NCI-H2107 treated with DMSO at 0.1 percent for 48 hours (cell line): ENCODE measurements around the gene TAS1R1.

Source experiments
- DNase-seq: peaks from one replicate; lab custom pipeline; 2025; ENCODE audit not compliant: unreplicated experiment; lab: John Stamatoyannopoulos, UW

Gene TAS1R1

DNA sequence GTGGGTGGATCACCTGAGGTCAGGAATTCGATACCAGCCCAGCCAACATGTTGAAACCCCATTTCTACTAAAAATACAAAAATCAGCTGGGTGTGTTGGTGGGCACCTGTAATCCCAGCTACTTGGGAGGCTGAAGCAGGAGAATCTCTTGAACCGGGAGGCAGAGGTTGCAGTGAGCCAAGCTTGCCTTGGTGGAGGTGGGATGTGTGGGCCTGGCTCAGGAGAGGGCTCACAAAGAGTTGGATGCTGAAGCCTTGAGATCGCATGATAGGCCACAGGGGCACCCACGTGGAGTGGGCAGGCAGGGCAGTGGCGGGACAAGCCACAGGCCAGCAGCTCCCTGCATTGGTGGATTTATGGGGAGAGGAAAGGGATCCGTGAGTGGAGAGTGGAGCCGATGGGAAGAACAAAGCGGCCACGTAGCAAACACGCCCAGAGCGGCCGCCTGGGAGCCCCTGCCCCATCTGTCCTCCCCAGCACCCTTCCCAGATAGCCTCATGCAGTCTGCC, 73.9 kb downstream of the TAS1R1 start:
- DNase-seq: no peak
